ENCODE results near the gene PUDP.

DNA sequence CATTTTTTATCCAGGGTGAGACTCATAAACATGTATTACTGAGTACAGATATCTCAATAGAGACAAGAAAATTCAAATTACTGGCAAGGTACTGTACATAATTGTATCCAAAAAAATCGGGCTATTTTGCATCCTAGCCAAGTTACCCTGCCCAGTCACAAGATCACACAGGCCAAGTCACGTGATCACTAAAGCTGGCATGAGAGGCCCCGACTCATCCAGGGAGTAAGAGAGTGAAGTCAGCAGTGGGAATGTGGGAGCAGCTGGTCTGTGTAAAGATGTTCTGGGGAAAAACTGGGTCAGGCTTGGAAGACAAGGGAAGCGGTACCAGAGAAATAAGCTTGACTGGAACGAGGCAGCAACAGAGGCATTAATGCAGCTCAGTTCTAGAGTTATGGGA is 119.7 kb downstream of the PUDP start:
- TF ChIP-seq, protein P1, sequence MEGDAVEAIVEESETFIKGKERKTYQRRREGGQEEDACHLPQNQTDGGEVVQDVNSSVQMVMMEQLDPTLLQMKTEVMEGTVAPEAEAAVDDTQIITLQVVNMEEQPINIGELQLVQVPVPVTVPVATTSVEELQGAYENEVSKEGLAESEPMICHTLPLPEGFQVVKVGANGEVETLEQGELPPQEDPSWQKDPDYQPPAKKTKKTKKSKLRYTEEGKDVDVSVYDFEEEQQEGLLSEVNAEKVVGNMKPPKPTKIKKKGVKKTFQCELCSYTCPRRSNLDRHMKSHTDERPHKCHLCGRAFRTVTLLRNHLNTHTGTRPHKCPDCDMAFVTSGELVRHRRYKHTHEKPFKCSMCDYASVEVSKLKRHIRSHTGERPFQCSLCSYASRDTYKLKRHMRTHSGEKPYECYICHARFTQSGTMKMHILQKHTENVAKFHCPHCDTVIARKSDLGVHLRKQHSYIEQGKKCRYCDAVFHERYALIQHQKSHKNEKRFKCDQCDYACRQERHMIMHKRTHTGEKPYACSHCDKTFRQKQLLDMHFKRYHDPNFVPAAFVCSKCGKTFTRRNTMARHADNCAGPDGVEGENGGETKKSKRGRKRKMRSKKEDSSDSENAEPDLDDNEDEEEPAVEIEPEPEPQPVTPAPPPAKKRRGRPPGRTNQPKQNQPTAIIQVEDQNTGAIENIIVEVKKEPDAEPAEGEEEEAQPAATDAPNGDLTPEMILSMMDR (IDR thresholded peaks at IDR 0.05): no peak
- TF ChIP-seq POLR2A (IDR thresholded peaks at IDR 0.05) (no peak), EP300 (IDR thresholded peaks at IDR 0.05) (no peak)
